Subcutaneous adipose tissue (tissue), 4 donors: ENCODE results near the gene FUOM. TPM values are rescaled to one million over a fixed set of nuclear protein-coding genes. Genes with fewer than 3 reads are reported as not detected.

ENCODE experiments used
- total RNA-seq, 4 donors: library from RNA; depleted of rRNA; stranded (reverse); fragments of >200 nt; gene quantifications; one replicate each; pipeline ENCODE4 v1.1.0, GENCODE V29; 2016
- TF ChIP-seq, protein P1 (sequence below): fragments of 450-650 bp; IDR thresholded peaks from one replicate; pipeline ENCODE4 v1.5.1; 2016; ENCODE audit warnings: low read depth, mild to moderate bottlenecking, control low read depth, antibody characterized with exemption, moderate library complexity

The FUOM gene
- total RNA-seq, 4 donors from 2014 or later, result 16.5 to 43.2 (median 29.6) TPM

GRCh38 chr10:133350283-133350949, 7.4 kb downstream of the FUOM start:
- TF ChIP-seq, protein P1, sequence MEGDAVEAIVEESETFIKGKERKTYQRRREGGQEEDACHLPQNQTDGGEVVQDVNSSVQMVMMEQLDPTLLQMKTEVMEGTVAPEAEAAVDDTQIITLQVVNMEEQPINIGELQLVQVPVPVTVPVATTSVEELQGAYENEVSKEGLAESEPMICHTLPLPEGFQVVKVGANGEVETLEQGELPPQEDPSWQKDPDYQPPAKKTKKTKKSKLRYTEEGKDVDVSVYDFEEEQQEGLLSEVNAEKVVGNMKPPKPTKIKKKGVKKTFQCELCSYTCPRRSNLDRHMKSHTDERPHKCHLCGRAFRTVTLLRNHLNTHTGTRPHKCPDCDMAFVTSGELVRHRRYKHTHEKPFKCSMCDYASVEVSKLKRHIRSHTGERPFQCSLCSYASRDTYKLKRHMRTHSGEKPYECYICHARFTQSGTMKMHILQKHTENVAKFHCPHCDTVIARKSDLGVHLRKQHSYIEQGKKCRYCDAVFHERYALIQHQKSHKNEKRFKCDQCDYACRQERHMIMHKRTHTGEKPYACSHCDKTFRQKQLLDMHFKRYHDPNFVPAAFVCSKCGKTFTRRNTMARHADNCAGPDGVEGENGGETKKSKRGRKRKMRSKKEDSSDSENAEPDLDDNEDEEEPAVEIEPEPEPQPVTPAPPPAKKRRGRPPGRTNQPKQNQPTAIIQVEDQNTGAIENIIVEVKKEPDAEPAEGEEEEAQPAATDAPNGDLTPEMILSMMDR, result no peak

DNA sequence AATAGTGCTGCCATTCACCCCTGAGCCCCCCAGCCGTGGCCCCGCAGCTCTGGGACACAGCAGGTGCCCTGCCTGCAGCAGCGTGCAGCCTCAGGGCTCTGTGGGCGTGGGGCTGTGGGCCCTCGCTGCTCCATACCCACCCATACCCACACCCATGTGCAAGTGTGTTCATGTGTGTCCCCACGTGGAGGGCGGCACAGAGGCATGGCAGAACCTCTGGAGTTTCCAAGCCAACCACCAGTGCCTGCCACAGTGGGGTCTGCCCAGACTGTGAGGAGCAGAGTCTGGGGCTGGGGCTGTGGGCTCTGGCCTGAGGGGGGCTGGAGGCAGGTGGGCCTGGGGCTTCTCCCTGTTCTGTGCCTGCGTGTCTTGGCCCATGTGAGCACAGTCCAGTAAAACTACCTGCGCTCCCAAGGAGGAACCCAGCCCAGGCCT, 8.2 kb downstream of the FUOM start:
- TF ChIP-seq, protein P1, result no peak

GRCh38 chr10:133349160-133349568, 8.7 kb downstream of the FUOM start:
- TF ChIP-seq, protein P1, result no peak

DNA sequence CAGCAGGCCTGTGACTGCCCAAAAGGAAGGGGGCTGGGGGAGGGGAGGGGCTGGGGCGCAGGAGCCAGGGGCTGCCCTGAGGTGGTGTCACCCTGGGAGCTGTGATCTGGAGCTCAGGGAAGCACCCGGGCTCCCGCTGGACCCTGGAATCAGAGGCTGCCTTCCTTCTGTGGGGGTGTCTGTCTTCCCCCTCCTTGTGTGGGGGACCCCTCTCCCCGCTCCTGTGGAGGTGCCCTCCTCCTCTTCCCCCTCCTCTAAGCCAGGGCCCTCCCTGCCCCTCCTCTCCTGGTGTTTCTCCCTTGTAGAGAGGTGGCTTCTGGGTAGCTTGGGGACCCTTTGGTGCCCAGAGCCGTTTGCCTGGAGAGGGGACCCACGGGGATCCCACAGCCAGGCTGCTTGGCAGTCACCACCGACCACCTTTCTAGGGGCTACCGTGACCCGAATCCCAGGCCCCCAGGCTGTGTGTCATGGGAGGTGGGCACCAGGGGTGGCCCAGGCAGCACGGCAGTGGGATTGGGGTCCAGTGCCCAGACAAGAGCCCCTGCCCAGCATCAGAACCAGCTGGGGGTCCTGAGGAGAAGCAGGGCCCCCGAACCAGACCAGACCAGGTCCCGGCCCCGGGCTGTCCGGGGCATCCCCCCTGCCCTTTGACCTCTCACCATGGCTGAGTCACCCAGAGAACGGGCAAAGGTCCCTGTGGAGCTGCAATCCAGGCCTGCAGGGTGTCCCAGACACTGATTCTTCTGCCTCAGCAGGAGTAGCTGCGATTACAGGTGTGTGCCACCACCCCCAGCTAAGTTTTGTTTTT, 9.9 kb downstream of the FUOM start:
- TF ChIP-seq, protein P1, result no peak

GRCh38 chr10:133346413-133346812, 11.4 kb downstream of the FUOM start:
- TF ChIP-seq, protein P1, result no peak

GRCh38 chr10:133344236-133344635, 13.6 kb downstream of the FUOM start:
- TF ChIP-seq, protein P1, result no peak

DNA sequence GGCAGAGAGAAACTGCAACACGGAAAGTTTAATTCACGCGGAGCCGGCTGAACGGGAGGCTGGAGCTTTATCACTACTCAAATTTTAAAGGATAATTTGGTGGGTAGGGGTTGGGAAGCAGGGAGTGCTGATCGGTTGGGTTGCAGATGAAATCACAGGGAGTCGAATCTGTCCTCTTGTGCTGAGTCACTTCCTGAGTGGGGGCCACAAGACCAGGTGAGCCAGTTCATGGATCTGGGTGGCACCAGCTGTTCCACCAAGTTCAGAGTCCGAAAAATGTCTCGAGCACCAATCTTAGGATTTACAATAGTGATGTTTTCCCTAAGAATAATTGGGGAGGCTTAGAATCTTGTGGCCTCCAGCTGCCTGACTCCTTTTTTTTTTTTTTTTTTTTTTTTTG, 14.3 kb downstream of the FUOM start:
- TF ChIP-seq, protein P1, result no peak
